ENCODE measurements around the gene MRPL33. TPM values are rescaled to one million over a fixed set of nuclear protein-coding genes. Genes with fewer than 3 reads are reported as not detected.

Gene MRPL33
- total and polyA plus RNA-seq, 7 donors = 200 to 716 (median 269) TPM

DNA sequence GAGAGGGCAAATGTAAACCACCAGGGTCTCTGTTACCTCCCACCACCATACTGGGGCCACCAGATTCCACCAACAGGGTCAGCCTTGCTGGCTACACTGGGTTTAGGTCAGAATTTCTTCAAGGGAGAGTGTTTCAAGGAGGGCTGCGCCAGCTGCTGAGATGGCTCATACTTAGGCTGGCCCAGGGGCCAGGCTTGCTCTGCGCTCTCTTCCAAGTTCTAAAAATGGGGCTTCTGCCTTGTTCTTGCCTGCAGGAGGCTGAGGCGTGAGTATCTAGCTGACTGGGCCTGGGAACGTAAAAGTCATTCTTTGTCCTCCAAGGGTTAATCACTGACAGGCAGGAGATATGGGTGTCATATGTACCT, 28.1 kb downstream of the MRPL33 start:
- H3K4me1 ChIP-seq = peaks cover 64% of the 10 kb centered on the region
- 28 to 63% (median 33%) methylated on average over 4 of the region's 4 CpGs for WGBS, 3 donors
- peak; percentile 19 to 48 (median 38) for ATAC-seq

DNA sequence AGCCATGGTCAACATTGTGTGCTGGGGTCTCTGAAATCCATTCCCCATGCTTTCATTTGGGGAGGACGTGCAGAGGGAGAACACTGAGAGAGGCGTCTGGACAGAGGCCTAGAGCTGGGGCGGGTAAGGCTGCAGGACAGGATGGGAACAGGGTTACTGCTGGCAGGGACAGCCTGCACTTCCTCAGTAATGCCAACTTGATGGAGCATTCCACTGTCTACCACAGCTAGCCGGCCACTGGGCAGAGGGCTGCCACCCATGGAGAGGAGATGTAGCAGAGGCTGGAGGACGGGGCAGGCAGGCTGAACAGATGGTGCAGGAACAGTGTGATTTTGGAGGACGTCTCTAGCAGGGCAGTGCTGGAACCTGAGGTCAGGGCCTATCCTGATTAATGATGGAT, 29.3 kb downstream of the MRPL33 start:
- no peak for ATAC-seq
- H3K9me3 ChIP-seq = no peaks in the 10 kb centered on the region
- H3K36me3 ChIP-seq (ENCODE audit: insufficient read depth in 1 of 2, low read depth in 1 of 2) = no peaks in the 10 kb centered on the region
- TF ChIP-seq, protein P1, sequence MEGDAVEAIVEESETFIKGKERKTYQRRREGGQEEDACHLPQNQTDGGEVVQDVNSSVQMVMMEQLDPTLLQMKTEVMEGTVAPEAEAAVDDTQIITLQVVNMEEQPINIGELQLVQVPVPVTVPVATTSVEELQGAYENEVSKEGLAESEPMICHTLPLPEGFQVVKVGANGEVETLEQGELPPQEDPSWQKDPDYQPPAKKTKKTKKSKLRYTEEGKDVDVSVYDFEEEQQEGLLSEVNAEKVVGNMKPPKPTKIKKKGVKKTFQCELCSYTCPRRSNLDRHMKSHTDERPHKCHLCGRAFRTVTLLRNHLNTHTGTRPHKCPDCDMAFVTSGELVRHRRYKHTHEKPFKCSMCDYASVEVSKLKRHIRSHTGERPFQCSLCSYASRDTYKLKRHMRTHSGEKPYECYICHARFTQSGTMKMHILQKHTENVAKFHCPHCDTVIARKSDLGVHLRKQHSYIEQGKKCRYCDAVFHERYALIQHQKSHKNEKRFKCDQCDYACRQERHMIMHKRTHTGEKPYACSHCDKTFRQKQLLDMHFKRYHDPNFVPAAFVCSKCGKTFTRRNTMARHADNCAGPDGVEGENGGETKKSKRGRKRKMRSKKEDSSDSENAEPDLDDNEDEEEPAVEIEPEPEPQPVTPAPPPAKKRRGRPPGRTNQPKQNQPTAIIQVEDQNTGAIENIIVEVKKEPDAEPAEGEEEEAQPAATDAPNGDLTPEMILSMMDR (IDR thresholded peaks at IDR 0.05) = no peak
- peak overlapping the region; percentile 85 for H3K27ac ChIP-seq
- DNase-seq = no peak
- 35 to 76% (median 40%) methylated on average over 6 of the region's 6 CpGs for WGBS, 3 donors
- no peak overlapping the region for H3K4me3 ChIP-seq
- H3K4me1 ChIP-seq = peaks cover 57% of the 10 kb centered on the region
- intact Hi-C loops (cut with DNase I) = no loop called here
- no peaks in the 10 kb centered on the region for H3K27me3 ChIP-seq (ENCODE audit: insufficient read depth in 3 of 3, low read length in 2 of 3)

More for the DNA sequence above, 28.1 kb downstream of the MRPL33 start:
- TF ChIP-seq, protein P1 (IDR thresholded peaks at IDR 0.05) = no peak
- peak overlapping the region; percentile 85 for H3K27ac ChIP-seq
- no peaks in the 10 kb centered on the region for H3K27me3 ChIP-seq (ENCODE audit: insufficient read depth in 3 of 3, low read length in 2 of 3)
- no peaks in the 10 kb centered on the region for H3K9me3 ChIP-seq
- no peak overlapping the region for H3K4me3 ChIP-seq
- no peaks in the 10 kb centered on the region for H3K36me3 ChIP-seq (ENCODE audit: insufficient read depth in 1 of 2, low read depth in 1 of 2)
- peak in 1 of 2 donors; percentile 34 for DNase-seq
- intact Hi-C loops (cut with DNase I) = no loop called here

DNA sequence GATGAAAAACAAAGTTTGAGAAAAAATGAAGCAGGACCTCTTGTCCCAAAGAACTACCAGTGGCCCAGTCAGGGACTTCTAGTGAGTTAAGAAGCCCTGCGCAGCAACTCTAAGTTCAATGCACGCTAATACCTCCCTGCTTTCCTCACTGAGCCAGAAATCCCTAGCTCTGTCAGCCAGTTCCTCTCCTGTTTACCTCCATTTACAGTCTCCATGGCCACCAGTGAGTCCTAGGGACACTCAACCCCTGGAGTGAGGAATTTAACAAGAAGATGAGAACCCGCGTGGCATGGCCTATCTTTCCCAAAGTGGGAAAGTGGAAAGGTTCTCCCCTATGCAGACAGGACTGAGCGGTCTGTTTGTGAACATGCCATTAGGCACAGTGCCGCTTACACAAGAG, 31.0 kb downstream of the MRPL33 start:
- no peak for DNase-seq
- TF ChIP-seq, protein P1 (IDR thresholded peaks at IDR 0.05) = no peak
- Histone ChIP-seq H3K36me3 (ENCODE audit: insufficient read depth in 1 of 2, low read depth in 1 of 2) (no peaks in the 10 kb centered on the region), H3K9me3 (no peaks in the 10 kb centered on the region), H3K27ac (no peak overlapping the region), H3K4me1 (peaks cover 40% of the 10 kb centered on the region), H3K27me3 (ENCODE audit: insufficient read depth in 3 of 3, low read length in 2 of 3) (no peaks in the 10 kb centered on the region), H3K4me3 (no peak overlapping the region)
- no peak for ATAC-seq
- WGBS, 3 donors = 83 to 91% (median 90%) methylated on average over 6 of the region's 6 CpGs
- intact Hi-C loops (cut with DNase I) = no loop called here

DNA sequence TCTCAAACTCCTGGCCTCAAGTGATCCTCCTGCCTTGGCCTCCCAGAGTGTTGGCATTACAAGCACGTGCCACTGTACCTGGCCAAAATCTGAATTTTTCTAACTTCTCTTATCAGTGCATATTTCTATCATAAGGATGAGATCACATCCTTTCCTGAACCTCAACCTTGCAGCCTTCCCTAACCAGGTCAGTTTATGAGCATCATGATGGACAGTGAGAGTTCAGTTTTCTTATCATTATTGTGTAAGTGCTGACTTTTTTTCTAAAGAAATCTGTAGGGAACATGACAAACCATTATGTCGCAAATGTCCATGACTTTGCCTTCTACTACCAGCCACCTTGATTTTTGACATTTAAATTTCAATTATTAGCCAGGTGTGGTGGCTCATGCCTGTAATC, 31.5 kb downstream of the MRPL33 start:
- DNase-seq (no peak), ATAC-seq (no peak)
- intact Hi-C loops (cut with DNase I) = no loop called here
- Histone ChIP-seq H3K9me3 (no peaks in the 10 kb centered on the region), H3K27ac (no peak overlapping the region), H3K27me3 (ENCODE audit: insufficient read depth in 3 of 3, low read length in 2 of 3) (no peaks in the 10 kb centered on the region), H3K36me3 (ENCODE audit: insufficient read depth in 1 of 2, low read depth in 1 of 2) (no peaks in the 10 kb centered on the region), H3K4me3 (no peak overlapping the region), H3K4me1 (peaks cover 35% of the 10 kb centered on the region)
- TF ChIP-seq, protein P1 (IDR thresholded peaks at IDR 0.05) = no peak
- 96 to 99% (median 96%) methylated on average over 2 of the region's 2 CpGs for WGBS, 3 donors

DNA sequence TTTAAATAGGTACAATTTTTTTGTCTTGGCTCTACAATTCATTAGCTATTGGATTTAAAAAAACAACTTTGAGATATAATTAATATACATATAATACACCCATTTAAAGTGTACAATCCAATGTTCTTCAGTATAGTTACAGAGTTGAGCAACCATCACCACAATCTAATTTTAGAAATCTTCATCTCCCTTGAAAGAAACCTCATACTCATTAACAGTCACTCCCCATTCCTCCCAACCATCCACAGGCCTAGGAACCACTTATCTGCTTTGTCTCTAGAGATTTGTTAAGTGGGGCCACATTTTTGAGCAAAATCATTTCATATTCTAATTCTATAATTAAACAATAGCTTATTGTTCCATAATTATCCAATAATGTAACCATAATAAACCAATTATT, 32.6 kb downstream of the MRPL33 start:
- Histone ChIP-seq H3K4me3 (no peak overlapping the region), H3K9me3 (no peaks in the 10 kb centered on the region), H3K4me1 (peaks cover 29% of the 10 kb centered on the region), H3K36me3 (ENCODE audit: insufficient read depth in 1 of 2, low read depth in 1 of 2) (no peaks in the 10 kb centered on the region), H3K27ac (no peak overlapping the region), H3K27me3 (ENCODE audit: insufficient read depth in 3 of 3, low read length in 2 of 3) (no peaks in the 10 kb centered on the region)
- TF ChIP-seq, protein P1 (IDR thresholded peaks at IDR 0.05) = no peak
- DNase-seq = no peak
- intact Hi-C loops (cut with DNase I) = no loop called here
- peak in 3 of 4 donors; percentile 52 to 77 (median 64) for ATAC-seq
